HG03097 (cell line): ENCODE data around the gene PLA2G4B.

Source experiments
- ATAC-seq: cut with Tn5 transposase; IDR thresholded peaks from one replicate; pipeline ENCODE4 v1.9.1; 2021; ENCODE audit not compliant: unreplicated experiment, low FRiP score

Gene PLA2G4B

GRCh38 chr15:41883484-41883825, 44.8 kb downstream of the PLA2G4B start:
- ATAC-seq: no peak

- no peak for ATAC-seq
Observed at GRCh38 chr15:41884458-41884857, 45.8 kb downstream of the PLA2G4B start.

DNA sequence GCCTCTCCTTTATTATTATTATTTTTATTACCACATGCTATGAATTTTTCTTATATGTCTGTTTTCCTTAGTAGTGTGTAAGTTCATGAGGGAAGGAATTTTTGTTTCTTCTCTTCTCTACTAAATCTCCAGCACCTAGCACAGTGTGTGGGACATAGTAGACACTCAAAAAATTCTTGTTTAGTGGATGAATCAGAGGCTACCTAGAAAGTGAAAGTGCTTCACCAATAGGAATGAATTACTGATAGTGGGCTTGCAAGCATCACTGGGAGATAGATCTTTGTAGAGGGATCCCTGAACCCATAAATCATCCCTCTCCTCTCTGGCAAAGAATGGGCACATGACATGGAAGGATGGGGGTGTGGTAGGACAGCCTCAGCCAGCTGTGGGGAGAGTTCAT, 46.7 kb downstream of the PLA2G4B start:
- ATAC-seq: no peak

- ATAC-seq: no peak
Observed at GRCh38 chr15:41885841-41886240, 47.2 kb downstream of the PLA2G4B start.

DNA sequence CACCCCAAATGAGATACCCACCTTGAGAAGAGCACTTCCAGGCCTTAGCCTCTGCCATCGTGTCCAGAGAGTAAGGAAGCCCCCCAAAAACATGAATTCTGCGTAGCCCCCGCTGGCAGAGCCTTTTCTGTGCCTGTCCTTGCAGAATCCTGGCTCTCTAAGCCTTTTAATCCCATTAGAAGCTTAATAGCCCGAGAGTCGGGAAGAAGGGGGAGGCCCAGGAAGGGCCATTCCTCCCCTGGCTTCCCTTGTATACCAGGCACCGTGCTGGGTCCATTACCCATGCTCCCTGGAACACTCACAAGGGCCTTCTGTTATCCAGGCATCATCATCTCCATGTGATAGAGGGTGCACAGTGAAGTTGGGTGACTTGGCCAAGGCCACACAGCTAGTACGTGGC, 48.1 kb downstream of the PLA2G4B start:
- no peak for ATAC-seq

DNA sequence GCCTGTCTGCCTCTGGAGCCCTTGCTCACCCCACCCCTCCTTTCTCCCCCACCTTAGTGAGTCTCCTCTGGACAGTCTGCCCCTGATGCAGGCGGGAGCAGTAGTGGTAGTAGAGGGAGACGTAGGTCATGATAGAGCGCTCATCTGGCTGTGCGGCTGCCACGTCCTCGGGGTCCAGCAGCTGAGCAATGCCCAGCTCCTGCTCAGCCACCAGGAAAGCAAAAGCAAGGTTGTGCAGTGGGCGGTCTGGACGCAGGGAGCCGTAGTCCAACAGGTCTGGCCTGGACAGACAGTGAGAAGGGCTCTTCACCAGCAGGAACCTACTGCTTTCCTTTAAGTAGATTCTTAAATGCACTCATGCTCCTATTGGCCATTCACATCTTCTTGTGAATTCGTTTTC, 48.5 kb downstream of the PLA2G4B start:
- ATAC-seq: no peak

GRCh38 chr15:41887893-41888292, 49.2 kb downstream of the PLA2G4B start:
- ATAC-seq: no peak

DNA sequence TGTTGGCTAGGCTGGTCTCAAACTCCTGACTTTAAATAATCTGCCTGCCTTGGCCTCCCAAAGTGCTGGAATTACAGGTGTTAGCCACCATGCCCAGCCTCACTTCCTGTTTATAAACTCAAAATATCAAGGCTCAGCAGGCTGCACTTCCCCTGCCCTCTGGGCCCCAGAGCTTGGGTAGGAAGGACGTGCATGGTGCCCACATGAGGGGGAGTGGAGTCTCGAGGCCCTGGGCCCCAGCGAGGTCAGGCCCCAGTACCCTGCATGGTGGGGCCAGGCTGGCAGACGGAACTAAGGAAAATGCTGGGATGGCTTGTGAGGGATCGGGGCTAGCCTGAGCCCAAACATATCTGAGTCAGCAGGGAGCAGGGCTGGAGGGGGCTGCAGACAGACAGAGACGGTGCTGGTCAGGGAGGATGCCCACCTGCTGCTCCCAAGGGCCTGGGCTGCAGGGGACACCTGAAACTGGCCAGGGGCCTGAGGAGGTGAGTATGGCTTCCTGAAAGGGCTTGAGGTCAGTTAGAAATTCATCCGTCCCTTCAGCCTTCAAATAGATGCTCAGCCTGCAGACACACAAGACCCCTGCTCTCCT, 50.1 kb downstream of the PLA2G4B start:
- ATAC-seq: no peak

GRCh38 chr15:41890050-41890690, 51.5 kb downstream of the PLA2G4B start:
- no peak for ATAC-seq

DNA sequence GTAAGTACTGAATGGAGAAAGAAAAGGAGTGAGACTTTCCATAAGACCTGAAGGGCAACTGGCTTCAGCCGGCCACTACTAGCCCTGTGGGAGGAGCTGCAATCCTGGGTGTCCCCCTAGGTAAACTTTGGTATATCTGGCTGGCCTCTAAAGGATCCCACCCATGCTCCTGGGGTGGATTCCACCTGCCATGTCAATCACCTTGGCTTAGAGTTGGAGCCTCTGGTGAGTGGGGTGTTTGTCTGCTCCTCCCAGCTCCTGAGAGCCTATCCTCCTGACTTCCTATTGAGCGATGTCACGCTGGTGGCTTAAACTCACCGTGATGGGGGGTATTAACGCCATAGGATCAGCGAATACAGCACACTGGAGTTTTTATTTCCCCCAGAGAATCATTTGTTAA, 52.6 kb downstream of the PLA2G4B start:
- no peak for ATAC-seq

DNA sequence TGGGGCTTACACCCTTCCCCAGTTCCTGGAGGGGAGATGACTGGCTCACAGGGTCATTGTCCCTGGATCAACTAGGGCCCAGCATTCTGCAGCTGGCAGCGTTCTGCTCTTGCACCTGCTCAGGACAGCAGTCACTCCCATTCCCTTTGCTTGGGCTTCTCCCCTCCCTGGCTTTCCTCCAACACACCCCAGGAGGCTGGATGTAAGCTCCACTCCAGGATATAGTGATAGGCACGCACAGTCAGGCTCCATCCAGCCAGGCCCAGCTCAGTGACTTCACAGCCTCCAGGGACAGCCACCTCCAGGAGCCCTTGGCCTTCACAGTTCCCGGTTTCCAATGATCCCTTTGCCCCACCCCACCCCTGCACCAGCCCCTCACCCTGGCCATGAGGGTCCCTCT, 53.3 kb downstream of the PLA2G4B start:
- no peak for ATAC-seq

- no peak for ATAC-seq
Observed at GRCh38 chr15:41892621-41893421, 54.2 kb downstream of the PLA2G4B start.

- ATAC-seq: no peak
Observed at GRCh38 chr15:41893422-41894250, 55.0 kb downstream of the PLA2G4B start, which contains the start of gene SPTBN5. Gene SPTBN5, minus strand, starts transcription at chr15:41894053. Its CDS starts 556 bp downstream, at chr15:41893497.

GRCh38 chr15:41894251-41894790, 55.7 kb downstream of the PLA2G4B start:
- no peak for ATAC-seq

GRCh38 chr15:41894791-41895463, 56.3 kb downstream of the PLA2G4B start:
- peak; percentile 64 for ATAC-seq

DNA sequence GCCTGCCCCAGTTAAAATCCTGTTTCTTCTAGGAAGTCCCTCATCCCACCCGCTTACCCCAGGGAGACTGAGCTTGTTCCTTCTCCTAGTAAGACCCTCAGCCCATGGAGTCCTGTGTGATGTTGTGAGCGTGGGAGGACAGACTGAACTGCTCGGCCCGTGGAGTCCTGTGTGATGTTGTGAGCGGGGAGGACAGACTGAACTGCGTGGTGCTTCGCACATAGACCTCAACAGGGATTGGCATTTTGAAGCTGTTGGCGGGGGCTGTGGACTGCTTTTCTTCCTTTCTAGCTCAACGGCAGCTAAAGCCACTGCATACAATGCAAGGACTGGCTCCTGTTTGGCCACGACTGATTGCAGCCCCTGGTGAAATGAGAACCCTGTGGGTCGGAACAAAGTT, 56.8 kb downstream of the PLA2G4B start:
- ATAC-seq: no peak

GRCh38 chr15:41895957-41896356, 57.3 kb downstream of the PLA2G4B start:
- no peak for ATAC-seq

DNA sequence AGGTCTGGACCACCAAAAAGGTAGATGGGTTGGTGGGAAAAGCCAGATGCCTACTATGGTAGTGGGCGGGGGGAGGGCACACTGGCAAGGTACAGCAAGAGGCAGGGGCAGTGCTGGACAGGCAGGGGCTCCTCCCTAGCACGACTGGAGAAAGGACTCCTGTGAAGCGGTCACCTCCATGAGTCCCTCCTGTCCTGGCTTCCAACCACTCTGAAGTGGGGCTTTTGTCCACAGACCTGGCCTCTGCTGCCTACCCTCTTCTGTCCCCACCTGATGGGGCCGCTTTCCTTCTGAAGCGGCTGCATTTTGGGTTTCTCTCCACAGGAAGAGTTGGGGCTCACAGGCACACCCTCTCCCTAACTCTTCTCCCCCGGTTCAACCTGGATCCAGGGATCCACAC, 57.9 kb downstream of the PLA2G4B start:
- ATAC-seq: no peak

DNA sequence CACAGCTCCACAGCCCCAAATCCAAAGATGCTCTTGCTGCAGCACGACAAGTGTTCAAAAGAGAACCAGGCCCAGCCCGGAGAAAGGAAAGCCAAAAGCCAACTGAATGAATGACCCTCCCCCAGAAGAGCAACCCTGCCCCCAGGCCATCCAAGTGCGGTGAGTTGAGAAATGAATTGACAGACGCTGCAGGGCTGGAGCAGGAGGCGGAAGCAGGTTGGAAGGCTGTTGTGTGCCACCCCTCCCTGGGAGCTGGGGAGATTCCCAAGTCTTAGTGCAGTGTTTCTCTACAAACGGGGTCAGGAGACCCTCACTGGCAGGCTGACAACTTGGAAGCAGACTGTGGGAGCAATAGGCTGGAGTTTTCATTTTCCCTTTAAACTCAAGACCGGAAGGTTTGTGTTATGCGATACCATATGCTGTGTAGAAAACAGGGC, 58.7 kb downstream of the PLA2G4B start:
- ATAC-seq: no peak
